Trophoblast cell (in vitro differentiated cells and primary cell): ENCODE results near the gene ANKLE1.
A peak's percentile ranks its signal among the peaks of the same experiment; 100 is the strongest.

Source experiments
- DNase-seq, 2 donors: peaks; one replicate each; pipeline ENCODE4 v3.0.0-alpha.2; 2016
- H2AFZ ChIP-seq: 2 replicates; pipeline ENCODE4 v1.6.1; 2013; ENCODE audit warnings: low read length, moderate library complexity, mild to moderate bottlenecking; ENCODE audit not compliant: insufficient read depth, poor library complexity
- H2AK5ac ChIP-seq: 2 replicates; pipeline ENCODE4 v1.6.1; 2013; ENCODE audit warnings: mild to moderate bottlenecking, low read length
- H2BK120ac ChIP-seq: 2 replicates; pipeline ENCODE4 v1.6.1; 2013; ENCODE audit warnings: low read length, mild to moderate bottlenecking, moderate library complexity; ENCODE audit not compliant: insufficient read depth, poor library complexity
- H2BK12ac ChIP-seq: 2 replicates; pipeline ENCODE4 v1.6.1; 2013; ENCODE audit warnings: mild to moderate bottlenecking, low read length, moderate library complexity
- H2BK5ac ChIP-seq: 2 replicates; pipeline ENCODE4 v1.6.1; 2013; ENCODE audit warnings: low read length, low read depth, moderate library complexity, mild to moderate bottlenecking; ENCODE audit not compliant: poor library complexity
- H3K14ac ChIP-seq: 2 replicates; pipeline ENCODE4 v1.6.1; 2013; ENCODE audit warnings: mild to moderate bottlenecking, low read length
- H3K18ac ChIP-seq: 2 replicates; pipeline ENCODE4 v1.6.1; 2013; ENCODE audit warnings: mild to moderate bottlenecking, low read length
- H3K23ac ChIP-seq: 2 replicates; pipeline ENCODE4 v1.6.1; 2013; ENCODE audit warnings: low read length
- H3K27ac ChIP-seq: 2 replicates; pipeline ENCODE4 v1.5.1; 2013; ENCODE audit warnings: low read depth, mild to moderate bottlenecking, inconsistent platforms, low read length, moderate library complexity
- H3K27me3 ChIP-seq: 2 replicates; pipeline ENCODE4 v1.6.1; 2013; ENCODE audit warnings: inconsistent platforms, mild to moderate bottlenecking, low read length, moderate library complexity; ENCODE audit not compliant: insufficient read depth
- H3K36me3 ChIP-seq, 2 experiments: 1 replicate in 1 of 2; 2 replicates in 1 of 2; pipeline ENCODE4 v1.6.1; 2013; ENCODE audit warnings: low read length in 2 of 2, mild to moderate bottlenecking in 2 of 2, moderate library complexity in 1 of 2; ENCODE audit not compliant: insufficient read depth in 2 of 2, control insufficient read depth in 1 of 2
- H3K4ac ChIP-seq: 2 replicates; pipeline ENCODE4 v1.6.1; 2013; ENCODE audit warnings: low read depth, mild to moderate bottlenecking, low read length, moderate library complexity
- H3K4me1 ChIP-seq, 2 experiments: 1 replicate in 1 of 2; 2 replicates in 1 of 2; pipeline ENCODE4 v1.6.1; 2013; ENCODE audit warnings: low read length in 2 of 2, mild to moderate bottlenecking in 2 of 2, moderate library complexity in 1 of 2; ENCODE audit not compliant: insufficient read depth in 2 of 2, control insufficient read depth in 1 of 2
- H3K4me2 ChIP-seq: 2 replicates; pipeline ENCODE4 v1.6.1; 2013; ENCODE audit warnings: inconsistent platforms, mild to moderate bottlenecking, low read length, moderate library complexity
- H3K4me3 ChIP-seq: 2 replicates; pipeline ENCODE4 v1.5.1; 2013; ENCODE audit warnings: mild to moderate bottlenecking, low read depth, low read length, inconsistent platforms
- H3K79me1 ChIP-seq: one replicate; pipeline ENCODE4 v1.6.1; 2013; ENCODE audit warnings: low read length
- H3K79me2 ChIP-seq: 2 replicates; pipeline ENCODE4 v1.6.1; 2013; ENCODE audit warnings: low read length, mild to moderate bottlenecking; ENCODE audit not compliant: control insufficient read depth, insufficient read depth, poor library complexity
- H3K9ac ChIP-seq: 2 replicates; pipeline ENCODE4 v1.6.1; 2013; ENCODE audit warnings: mild to moderate bottlenecking, low read length
- H3K9me3 ChIP-seq: 2 replicates; pipeline ENCODE4 v1.6.1; 2013; ENCODE audit warnings: low read depth, mild to moderate bottlenecking, control low read depth, inconsistent platforms, low read length; ENCODE audit not compliant: insufficient read depth
- H4K12ac ChIP-seq: 2 replicates; pipeline ENCODE4 v1.6.1; 2013; ENCODE audit warnings: low read depth, mild to moderate bottlenecking, low read length, moderate library complexity
- H4K8ac ChIP-seq: 2 replicates; pipeline ENCODE4 v1.6.1; 2013; ENCODE audit warnings: low read depth, mild to moderate bottlenecking, low read length, moderate library complexity
- H4K91ac ChIP-seq: one replicate; pipeline ENCODE4 v1.6.1; 2013; ENCODE audit warnings: low read depth, mild to moderate bottlenecking, low read length, moderate library complexity
- WGBS: extraction: QIAGEN DNeasy Blood & Tissue Kit; methylation state at CpG from one replicate; pipeline ENCODE4 v1.1.7; 2013; ENCODE audit warnings: missing lambda C conversion rate; ENCODE audit not compliant: insufficient read length, insufficient coverage; ENCODE audit errors: extremely low coverage; 5-methylcytosine and 5-hydroxymethylcytosine counted together

Gene ANKLE1

GRCh38 chr19:17305216-17305516, 23.5 kb downstream of the ANKLE1 start:
- peaks cover 19% of the 10 kb centered on the region for H3K79me2 ChIP-seq
- no peak overlapping the region for H4K91ac ChIP-seq
- H4K8ac ChIP-seq = peak overlapping the region; percentile 8
- H2BK12ac ChIP-seq = no peak overlapping the region
- no peak overlapping the region for H2BK120ac ChIP-seq
- H3K18ac ChIP-seq = no peak overlapping the region
- no peak overlapping the region for H3K4ac ChIP-seq
- H3K9me3 ChIP-seq = no peaks in the 10 kb centered on the region
- no peak overlapping the region for H3K4me3 ChIP-seq
- no peak overlapping the region for H2AFZ ChIP-seq
- H3K4me1 ChIP-seq = peaks cover 24 to 34% of the 10 kb centered on the region in 2 experiments
- no peak overlapping the region for H2AK5ac ChIP-seq
- H3K79me1 ChIP-seq = peaks cover 32% of the 10 kb centered on the region
- no peak overlapping the region for H3K9ac ChIP-seq
- no peak for DNase-seq
- H4K12ac ChIP-seq = no peak overlapping the region
- peak overlapping the region; percentile 59 for H3K4me2 ChIP-seq
- H3K27ac ChIP-seq = peak overlapping the region; percentile 24
- peaks cover 11 to 15% of the 10 kb centered on the region in 2 experiments for H3K36me3 ChIP-seq
- H2BK5ac ChIP-seq = no peak overlapping the region
- H3K27me3 ChIP-seq = no peaks in the 10 kb centered on the region
- no peak overlapping the region for H3K14ac ChIP-seq
- H3K23ac ChIP-seq = no peak overlapping the region
- WGBS = no CpG with 5 or more reads among the region's 7 CpGs

GRCh38 chr19:17305517-17306284, 24.0 kb downstream of the ANKLE1 start, which contains the start of gene MRPL34:
Gene MRPL34, plus strand, starts transcription at chr19:17305872. Its CDS starts 21 bp downstream, at chr19:17305893.
- peak within 1 kb of the TSS; percentile 83 for H3K4me3 ChIP-seq
- H3K4ac ChIP-seq = peak within 1 kb of the TSS; percentile 42
- no peak within 1 kb of the TSS for H3K23ac ChIP-seq
- peak within 1 kb of the TSS; percentile 69 for H3K14ac ChIP-seq
- H3K18ac ChIP-seq = peak within 1 kb of the TSS; percentile 58
- H3K36me3 ChIP-seq = peaks cover 8 to 9% of the 10 kb centered on the region in 2 experiments
- H3K27me3 ChIP-seq = no peaks in the 10 kb centered on the region
- peak within 1 kb of the TSS; percentile 76 for H2AK5ac ChIP-seq
- H3K4me2 ChIP-seq = peak within 1 kb of the TSS; percentile 81
- H2AFZ ChIP-seq = peak within 1 kb of the TSS; percentile 89
- H4K8ac ChIP-seq = peak within 1 kb of the TSS; percentile 80
- H3K9ac ChIP-seq = peak within 1 kb of the TSS; percentile 75
- H3K27ac ChIP-seq = peak within 1 kb of the TSS; percentile 76
- DNase-seq = peak; percentile 100
- peak within 1 kb of the TSS; percentile 83 for H4K91ac ChIP-seq
- H3K79me1 ChIP-seq = peaks cover 34% of the 10 kb centered on the region
- H3K4me1 ChIP-seq = peaks cover 30 to 39% of the 10 kb centered on the region in 2 experiments
- peak within 1 kb of the TSS; percentile 79 for H4K12ac ChIP-seq
- H2BK120ac ChIP-seq = peak within 1 kb of the TSS; percentile 69
- peak within 1 kb of the TSS; percentile 37 for H2BK12ac ChIP-seq
- no peaks in the 10 kb centered on the region for H3K9me3 ChIP-seq
- no CpG with 5 or more reads among the region's 55 CpGs for WGBS
- peaks cover 23% of the 10 kb centered on the region for H3K79me2 ChIP-seq
- H2BK5ac ChIP-seq = peak within 1 kb of the TSS; percentile 77

GRCh38 chr19:17306285-17306714, 24.6 kb downstream of the ANKLE1 start:
- Histone ChIP-seq H2AFZ (peak overlapping the region; percentile 61), H3K14ac (peak overlapping the region; percentile 69), H3K36me3 (peaks cover 2 to 5% of the 10 kb centered on the region in 2 experiments), H4K12ac (peak overlapping the region; percentile 79), H3K79me2 (peaks cover 23% of the 10 kb centered on the region), H3K4ac (peak overlapping the region; percentile 42), H2AK5ac (peak overlapping the region; percentile 76), H3K79me1 (peaks cover 34% of the 10 kb centered on the region), H2BK120ac (peak overlapping the region; percentile 69), H3K23ac (no peak overlapping the region), H3K9me3 (no peaks in the 10 kb centered on the region), H2BK12ac (peak overlapping the region; percentile 37), H2BK5ac (peak overlapping the region; percentile 77), H3K27me3 (no peaks in the 10 kb centered on the region), H4K8ac (peak overlapping the region; percentile 80), H3K4me3 (peak overlapping the region; percentile 83), H3K9ac (peak overlapping the region; percentile 75), H3K27ac (peak overlapping the region; percentile 76), H3K4me2 (peak overlapping the region; percentile 81), H4K91ac (peak overlapping the region; percentile 83), H3K4me1 (peaks cover 32 to 44% of the 10 kb centered on the region in 2 experiments), H3K18ac (peak overlapping the region; percentile 58)
- no peak for DNase-seq
- WGBS = no CpG with 5 or more reads among the region's 28 CpGs

- Histone ChIP-seq H3K79me1 (peaks cover 31% of the 10 kb centered on the region), H3K18ac (no peak overlapping the region), H3K23ac (no peak overlapping the region), H2BK12ac (no peak overlapping the region), H3K4me1 (peaks cover 37 to 50% of the 10 kb centered on the region in 2 experiments), H2BK5ac (no peak overlapping the region), H4K12ac (no peak overlapping the region), H3K36me3 (peaks cover 1 to 6% of the 10 kb centered on the region in 2 experiments), H3K14ac (no peak overlapping the region), H3K4me2 (no peak overlapping the region), H2BK120ac (no peak overlapping the region), H3K4ac (no peak overlapping the region), H3K4me3 (no peak overlapping the region), H3K9ac (no peak overlapping the region), H2AFZ (no peak overlapping the region), H3K27ac (peak overlapping the region; percentile 18), H3K9me3 (peaks cover 2% of the 10 kb centered on the region), H4K8ac (no peak overlapping the region), H2AK5ac (no peak overlapping the region), H4K91ac (no peak overlapping the region), H3K27me3 (no peaks in the 10 kb centered on the region), H3K79me2 (peaks cover 21% of the 10 kb centered on the region)
- DNase-seq = peak in 1 of 2 donors; percentile 44
- WGBS = no CpG with 5 or more reads among the region's 8 CpGs
Observed at GRCh38 chr19:17307876-17308377, 26.2 kb downstream of the ANKLE1 start.
